Loucy (cell line): ENCODE data around the gene NLRC5.

Experiments
- CTCF ChIP-seq: fragments of 200-600 bp; sonication (generic); conservative IDR thresholded peaks from 2 replicates; pipeline ENCODE4 v1.5.1; 2014; ENCODE audit warnings: mild to moderate bottlenecking, antibody characterized with exemption, low read length
- EZH2phosphoT487 ChIP-seq: fragments of 200-600 bp; IDR thresholded peaks from 2 replicates; pipeline ENCODE4 v1.6.1; 2018; ENCODE audit warnings: antibody characterized with exemption, mild to moderate bottlenecking, moderate library complexity, borderline replicate concordance

GRCh38 chr16:56997264-56997663 is 7.9 kb downstream of the NLRC5 start:
- TF ChIP-seq CTCF (no peak), EZH2phosphoT487 (no peak)
